Ishikawa (cell line): ENCODE measurements around the gene TPST2.

Experiments used
- CEBPB ChIP-seq: IDR thresholded peaks from 2 replicates; pipeline ENCODE4 v1.6.1; 2012
- NFIC ChIP-seq: IDR thresholded peaks from 2 replicates; pipeline ENCODE4 v1.6.1; 2012
- RAD21 ChIP-seq: IDR thresholded peaks from 2 replicates; pipeline ENCODE4 v1.6.1; 2012; ENCODE audit warnings: low read depth
- TF ChIP-seq, protein P1 (sequence below): IDR thresholded peaks from 2 replicates; pipeline ENCODE4 v1.6.1; 2012
- TF ChIP-seq, protein P2 (sequence below): IDR thresholded peaks from 2 replicates; pipeline ENCODE4 v1.6.1; 2012; ENCODE audit warnings: low read depth, mild to moderate bottlenecking

DNA sequence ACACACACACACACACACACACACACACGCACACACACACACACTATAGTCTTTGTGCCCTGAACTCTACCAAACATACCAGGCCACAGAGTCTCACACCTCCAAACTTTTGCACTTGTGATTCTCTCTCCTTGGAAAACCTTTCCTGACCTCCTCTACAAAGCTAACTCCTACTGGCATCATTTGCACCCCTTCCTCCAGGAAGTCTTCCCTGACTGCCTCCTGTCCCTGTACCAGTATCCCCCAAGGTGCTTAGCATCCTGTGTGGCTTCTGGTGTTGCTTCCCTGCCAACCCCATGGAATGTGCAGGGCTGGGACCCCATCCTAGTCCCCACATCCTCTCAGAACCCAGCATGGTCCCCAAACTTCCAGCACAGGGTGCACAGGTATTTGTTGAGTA is 8.9 kb downstream of the TPST2 start:
- TF ChIP-seq RAD21 (no peak), NFIC (no peak), CEBPB (no peak)
- TF ChIP-seq, protein P1, sequence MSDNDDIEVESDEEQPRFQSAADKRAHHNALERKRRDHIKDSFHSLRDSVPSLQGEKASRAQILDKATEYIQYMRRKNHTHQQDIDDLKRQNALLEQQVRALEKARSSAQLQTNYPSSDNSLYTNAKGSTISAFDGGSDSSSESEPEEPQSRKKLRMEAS, result no peak
- TF ChIP-seq, protein P2, sequence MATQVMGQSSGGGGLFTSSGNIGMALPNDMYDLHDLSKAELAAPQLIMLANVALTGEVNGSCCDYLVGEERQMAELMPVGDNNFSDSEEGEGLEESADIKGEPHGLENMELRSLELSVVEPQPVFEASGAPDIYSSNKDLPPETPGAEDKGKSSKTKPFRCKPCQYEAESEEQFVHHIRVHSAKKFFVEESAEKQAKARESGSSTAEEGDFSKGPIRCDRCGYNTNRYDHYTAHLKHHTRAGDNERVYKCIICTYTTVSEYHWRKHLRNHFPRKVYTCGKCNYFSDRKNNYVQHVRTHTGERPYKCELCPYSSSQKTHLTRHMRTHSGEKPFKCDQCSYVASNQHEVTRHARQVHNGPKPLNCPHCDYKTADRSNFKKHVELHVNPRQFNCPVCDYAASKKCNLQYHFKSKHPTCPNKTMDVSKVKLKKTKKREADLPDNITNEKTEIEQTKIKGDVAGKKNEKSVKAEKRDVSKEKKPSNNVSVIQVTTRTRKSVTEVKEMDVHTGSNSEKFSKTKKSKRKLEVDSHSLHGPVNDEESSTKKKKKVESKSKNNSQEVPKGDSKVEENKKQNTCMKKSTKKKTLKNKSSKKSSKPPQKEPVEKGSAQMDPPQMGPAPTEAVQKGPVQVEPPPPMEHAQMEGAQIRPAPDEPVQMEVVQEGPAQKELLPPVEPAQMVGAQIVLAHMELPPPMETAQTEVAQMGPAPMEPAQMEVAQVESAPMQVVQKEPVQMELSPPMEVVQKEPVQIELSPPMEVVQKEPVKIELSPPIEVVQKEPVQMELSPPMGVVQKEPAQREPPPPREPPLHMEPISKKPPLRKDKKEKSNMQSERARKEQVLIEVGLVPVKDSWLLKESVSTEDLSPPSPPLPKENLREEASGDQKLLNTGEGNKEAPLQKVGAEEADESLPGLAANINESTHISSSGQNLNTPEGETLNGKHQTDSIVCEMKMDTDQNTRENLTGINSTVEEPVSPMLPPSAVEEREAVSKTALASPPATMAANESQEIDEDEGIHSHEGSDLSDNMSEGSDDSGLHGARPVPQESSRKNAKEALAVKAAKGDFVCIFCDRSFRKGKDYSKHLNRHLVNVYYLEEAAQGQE, result no peak
